RPMI7951 (cell line): Measurements from ENCODE around the gene MTX2. TPM values are rescaled to one million over a fixed set of nuclear protein-coding genes. Genes with fewer than 3 reads are reported as not detected.
"Not testable (repeated sequence)": the region's sequence is repeated elsewhere in the genome, so short reads cannot be mapped to it uniquely, and the experiment has no call there.

Experiments used
- DNase-seq: peaks from one replicate; pipeline ENCODE4 v3.0.0-alpha.2; 2012; ENCODE audit warnings: low read depth
- total RNA-seq: library from RNA; depleted of rRNA; stranded (reverse); fragments of >200 nt; shearing (Covaris generic); gene quantifications from 2 replicates; pipeline ENCODE4 v1.2.3, GENCODE V29; 2014

The MTX2 gene
- total RNA-seq, 1 experiment from 2014 or later, result 53.9 TPM

GRCh38 chr2:176285321-176285720 is 16.1 kb downstream of the MTX2 start:
- DNase-seq, result peak; percentile 49

DNA sequence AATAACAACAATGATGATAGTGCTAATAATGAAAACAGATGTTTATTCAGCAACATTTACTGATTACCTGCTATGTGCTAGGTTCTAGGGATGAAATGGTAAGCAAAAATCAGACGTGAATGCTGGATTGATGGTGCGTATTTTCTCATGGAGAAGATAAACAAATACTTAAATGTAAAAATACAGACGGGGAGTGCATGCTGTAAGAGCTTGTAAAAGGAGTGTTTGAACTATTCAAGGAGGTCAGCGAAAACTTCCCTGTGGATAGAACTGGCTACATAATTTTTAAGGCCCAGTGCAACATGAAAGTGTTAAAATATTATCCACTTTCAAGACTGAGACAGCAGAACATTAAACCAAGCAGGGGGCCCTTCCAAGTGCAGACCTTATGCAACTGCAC is 22.1 kb downstream of the MTX2 start:
- DNase-seq, result no peak

GRCh38 chr2:176291809-176292283 is 22.6 kb downstream of the MTX2 start:
- peak; percentile 11 for DNase-seq

GRCh38 chr2:176292608-176293007 is 23.4 kb downstream of the MTX2 start:
- DNase-seq, result no peak

DNA sequence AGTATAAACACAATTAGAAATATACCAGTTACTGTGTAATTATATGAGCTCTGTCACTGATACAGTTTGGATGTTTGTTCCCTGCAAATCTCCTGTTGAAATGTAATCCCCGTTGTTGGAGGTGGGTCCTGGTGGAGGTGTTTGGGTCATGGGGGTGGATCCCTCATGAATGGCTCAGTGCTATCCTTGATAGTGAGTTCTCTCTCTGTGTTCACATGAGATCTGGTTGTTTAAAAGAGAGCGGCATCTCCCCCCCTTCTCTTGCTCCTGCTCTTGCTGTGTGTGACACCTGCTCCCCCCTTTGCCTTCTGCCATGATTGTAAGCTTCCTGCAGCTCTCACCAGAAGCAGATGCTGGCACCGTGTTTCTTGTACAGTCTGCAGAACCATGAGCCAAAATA is 24.1 kb downstream of the MTX2 start:
- no peak for DNase-seq

GRCh38 chr2:176297067-176297466 is 27.8 kb downstream of the MTX2 start:
- DNase-seq, result no peak

- DNase-seq, result no peak
Measured at GRCh38 chr2:176297737-176298136, 28.5 kb downstream of the MTX2 start.

DNA sequence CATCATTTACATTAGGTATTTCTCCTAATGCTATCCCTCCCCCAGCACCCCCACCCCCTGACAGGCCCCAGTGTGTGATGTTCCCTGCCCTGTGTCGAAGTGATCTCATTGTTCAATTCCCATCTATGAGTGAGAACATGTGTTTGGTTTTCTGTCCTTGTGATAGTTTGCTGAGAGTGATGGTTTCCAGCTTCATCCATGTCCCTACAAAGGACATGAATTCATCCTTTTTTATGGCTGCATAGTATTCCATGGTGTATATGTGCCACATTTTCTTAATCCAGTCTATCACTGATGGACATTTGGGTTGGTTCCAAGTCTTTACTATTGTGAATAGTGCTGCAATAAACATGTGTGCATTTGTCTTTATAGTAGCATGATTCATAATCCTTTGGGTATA is 36.8 kb downstream of the MTX2 start:
- DNase-seq, result not testable (repeated sequence)

GRCh38 chr2:176317199-176317598 is 48.0 kb downstream of the MTX2 start:
- DNase-seq, result no peak

DNA sequence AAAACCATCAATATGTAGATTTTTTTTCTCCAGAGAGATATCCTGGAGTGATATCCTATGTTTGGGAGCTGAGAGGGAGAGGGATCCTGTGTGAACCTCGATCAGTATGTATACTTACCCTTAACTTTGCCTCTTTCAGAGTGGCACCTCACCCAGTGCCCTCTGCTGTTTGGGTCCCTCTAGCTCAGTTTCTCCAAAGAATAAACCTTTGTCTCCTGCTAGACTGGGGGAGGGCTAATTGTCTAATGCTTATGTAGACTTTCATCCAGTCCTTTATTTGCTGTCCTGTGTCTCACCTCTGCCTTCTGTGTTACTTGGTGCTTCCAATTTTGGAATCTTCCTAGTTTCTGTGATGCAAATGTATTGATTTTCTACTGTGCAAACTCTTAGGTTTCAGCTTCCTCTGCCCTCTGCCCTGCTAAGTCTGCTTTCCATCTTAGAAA is 48.4 kb downstream of the MTX2 start:
- DNase-seq, result no peak

GRCh38 chr2:176321916-176322315 is 52.7 kb downstream of the MTX2 start:
- no peak for DNase-seq

GRCh38 chr2:176324862-176325261 is 55.6 kb downstream of the MTX2 start:
- no peak for DNase-seq

DNA sequence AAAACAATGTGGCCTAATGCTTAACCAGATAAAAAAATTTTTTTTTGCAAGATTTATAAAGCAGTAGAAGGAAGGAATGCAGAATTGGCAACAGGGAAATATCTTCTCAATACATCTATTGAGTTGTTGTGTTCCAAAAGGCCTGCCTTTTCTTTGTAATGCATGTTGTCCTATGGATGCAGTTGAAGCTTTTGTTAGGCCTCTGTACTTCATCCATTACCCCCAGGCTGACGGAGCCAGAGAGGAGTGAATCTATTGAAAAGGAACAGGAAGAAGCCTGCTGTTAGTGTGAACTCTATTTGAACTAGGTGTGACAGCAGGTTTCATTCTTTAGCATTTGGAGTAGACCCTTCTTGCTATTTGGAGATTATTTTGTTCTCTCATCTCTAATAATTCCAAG is 56.5 kb downstream of the MTX2 start:
- no peak for DNase-seq

DNA sequence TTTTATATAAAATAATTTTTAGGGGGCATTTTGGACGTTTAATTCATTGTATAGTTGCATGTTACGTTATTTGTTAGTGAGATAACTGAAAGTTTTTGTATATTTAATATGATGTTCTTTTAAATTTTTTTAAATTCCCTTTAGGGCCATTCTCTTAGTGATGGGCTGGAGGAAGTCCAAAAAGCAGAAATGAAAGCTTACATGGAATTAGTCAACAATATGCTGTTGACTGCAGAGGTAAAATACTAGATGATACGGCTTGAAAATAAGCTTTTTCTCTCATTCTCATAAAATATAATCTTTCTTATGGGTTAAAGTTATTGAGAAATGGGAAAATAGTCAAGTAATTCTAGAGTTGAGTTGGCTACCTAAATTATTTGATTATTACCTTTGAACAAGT is 58.9 kb downstream of the MTX2 start:
- DNase-seq, result no peak

- no peak for DNase-seq
Measured at GRCh38 chr2:176330612-176331011, 61.4 kb downstream of the MTX2 start.

- DNase-seq, result no peak
Measured at GRCh38 chr2:176331646-176332045, 62.4 kb downstream of the MTX2 start.

DNA sequence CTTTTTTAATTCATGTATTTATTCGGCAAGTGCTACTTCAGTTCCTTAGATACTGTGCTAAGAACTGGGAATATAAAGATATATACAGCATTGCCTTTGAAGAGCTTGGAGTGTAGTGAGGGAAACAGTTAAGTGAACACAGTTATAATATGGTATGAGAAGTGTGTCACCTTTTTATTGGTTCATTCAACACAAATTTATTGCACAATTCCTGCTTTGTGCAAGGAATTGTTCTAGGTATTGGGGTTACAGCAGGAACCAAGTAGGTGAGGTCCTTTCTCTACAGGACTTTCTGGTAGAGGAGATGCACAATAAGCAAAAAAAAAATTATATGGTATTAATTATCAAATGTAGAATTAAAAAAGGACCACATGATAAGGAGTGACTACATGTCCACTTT is 65.5 kb downstream of the MTX2 start:
- DNase-seq, result no peak

DNA sequence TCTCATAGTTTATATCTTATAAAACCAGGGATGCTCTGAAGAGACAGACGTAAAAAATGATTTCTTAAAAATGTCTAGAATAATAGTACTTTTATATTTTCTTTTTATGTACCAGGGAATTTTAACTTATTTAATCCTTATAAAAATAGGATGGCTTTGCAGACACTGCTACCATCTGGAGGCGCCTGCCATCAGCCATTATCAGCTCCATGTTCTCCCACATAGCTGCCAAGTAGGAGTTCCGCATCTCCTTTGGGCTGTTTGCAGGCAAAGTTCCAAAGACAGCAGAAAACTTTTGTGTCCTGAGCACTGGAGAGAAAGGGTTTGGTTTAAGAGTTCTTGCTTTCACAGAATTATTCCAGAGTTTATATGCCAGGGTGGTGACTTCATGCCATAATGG is 69.2 kb downstream of the MTX2 start:
- no peak for DNase-seq

DNA sequence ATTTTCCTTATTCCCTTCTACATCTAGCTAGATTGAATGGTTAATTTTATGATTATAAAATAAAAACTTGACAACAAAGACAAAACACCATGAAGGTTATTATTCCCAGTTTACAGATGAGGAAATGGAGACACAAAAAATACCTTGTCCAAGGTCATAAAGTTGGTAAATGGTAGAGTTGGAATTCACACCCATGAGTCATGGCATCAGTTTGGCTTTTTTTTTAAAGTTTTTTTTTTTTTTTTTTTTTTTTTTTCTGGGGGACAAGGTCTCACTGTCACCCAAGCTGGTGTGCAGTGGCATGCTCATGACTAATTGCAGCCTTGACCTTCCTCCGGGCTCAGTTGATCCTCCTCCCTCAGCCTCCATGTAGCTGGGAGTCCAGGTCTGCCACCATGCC is 70.0 kb downstream of the MTX2 start:
- DNase-seq, result no peak

DNA sequence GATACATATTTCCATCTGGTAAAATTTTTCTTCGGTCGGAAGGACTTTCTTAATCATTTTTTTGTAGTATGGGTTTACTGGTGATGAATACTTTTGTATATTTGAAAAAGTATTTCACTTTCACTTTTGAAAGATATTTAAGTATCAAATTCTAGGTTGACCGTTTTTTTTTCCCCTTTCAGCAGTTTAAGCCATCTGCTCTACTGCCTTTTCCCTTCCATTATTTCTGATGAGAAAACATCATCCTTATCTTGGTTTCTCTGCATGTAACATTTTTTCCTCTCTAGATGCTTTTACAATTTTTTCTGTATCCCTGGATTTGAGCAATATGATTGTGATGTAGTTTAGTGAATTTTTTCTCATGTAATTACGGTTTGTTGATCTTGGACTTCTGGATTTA is 87.0 kb downstream of the MTX2 start:
- no peak for DNase-seq

- DNase-seq, result no peak
Measured at GRCh38 chr2:176364273-176364977, 95.2 kb downstream of the MTX2 start.

- no peak for DNase-seq
Measured at GRCh38 chr2:176368349-176368748, 99.1 kb downstream of the MTX2 start.

DNA sequence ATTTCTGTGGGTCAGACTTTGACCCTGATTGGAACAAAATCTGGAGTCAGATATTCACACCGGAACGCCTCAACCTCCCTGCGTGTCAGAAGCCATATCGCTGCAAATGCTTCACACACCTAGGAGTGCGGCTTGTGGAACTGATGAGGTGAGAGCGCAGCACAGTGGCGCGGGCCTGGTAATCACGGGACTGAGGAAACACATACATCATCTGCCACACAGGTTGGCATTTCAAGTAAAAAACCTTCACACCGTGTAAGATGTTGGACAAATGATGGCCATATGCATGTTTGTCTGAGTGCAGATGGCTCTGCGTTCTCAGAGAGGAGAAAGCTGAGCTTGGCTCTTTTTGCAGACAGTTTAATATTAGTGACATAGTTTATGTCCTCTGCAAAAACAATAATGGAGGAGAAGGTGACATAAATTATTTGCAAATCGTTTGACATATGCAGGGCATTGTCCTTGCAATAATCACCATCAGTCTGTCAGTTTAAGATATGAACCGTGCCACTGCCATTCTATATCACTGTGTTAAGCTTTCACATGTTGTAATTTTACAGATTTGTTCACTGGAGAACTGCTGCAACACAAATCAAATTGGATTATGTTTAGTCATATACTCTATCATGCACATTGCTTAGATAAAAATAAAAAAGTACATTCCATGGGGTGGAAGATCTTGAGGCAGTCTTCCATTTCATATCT is 101.4 kb downstream of the MTX2 start:
- DNase-seq, result no peak
